ENCODE measurements around the gene ERGIC3.
"Not testable (repeated sequence)": the region's sequence is repeated elsewhere in the genome, so short reads cannot be mapped to it uniquely, and the experiment has no call there.

Gene ERGIC3

DNA sequence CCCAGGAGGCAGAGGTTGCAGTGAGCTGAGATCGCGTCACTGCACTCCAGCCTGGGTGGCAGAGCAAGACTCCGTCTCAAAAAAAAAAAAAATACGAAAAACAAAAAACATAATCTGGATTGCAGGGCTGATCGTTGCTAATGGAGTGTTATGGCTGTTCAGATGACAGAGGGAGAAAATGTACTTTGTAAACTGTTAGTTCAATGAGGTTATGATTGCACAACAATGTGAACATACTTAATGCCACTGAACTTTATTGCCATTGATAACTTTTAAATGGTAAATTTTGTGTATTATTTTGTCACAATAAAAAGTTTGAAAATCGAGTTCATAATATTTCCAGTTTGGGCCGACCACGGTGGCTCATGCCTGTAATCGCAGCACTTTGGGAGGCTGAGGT is 22.9 kb upstream of the ERGIC3 start:
- DNase-seq (ENCODE audit: low spot score), result no peak

DNA sequence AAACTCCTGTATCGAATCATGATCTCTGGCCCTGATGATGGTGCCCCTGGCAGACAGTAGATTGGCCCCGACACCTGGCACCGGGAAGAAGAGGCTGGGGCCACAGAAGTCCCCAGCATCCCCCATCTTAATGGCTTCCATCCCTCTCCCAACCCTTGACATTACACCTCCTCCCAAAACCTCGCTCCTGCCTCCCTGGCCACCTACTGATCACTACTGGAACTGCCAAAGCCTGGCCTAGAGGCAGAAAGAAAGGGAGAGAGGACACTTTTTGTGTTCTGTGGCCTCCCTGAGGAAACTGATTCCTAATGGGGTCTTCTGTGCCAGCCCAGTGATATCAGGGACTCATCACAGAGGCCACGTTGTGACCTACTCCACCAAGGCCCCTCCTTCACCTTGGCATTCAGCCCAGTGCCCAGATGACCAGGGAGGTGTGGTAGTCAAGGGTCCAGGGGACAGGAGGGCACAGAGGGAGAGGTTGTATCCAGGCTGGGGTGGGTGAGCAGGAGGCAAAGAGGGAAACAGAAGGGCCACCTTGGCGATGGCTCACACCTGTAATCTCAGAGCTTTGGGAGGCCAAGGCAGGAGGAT is 18.5 kb upstream of the ERGIC3 start:
- DNase-seq (ENCODE audit: low spot score), result no peak

GRCh38 chr20:35525639-35526038 is 16.2 kb upstream of the ERGIC3 start:
- DNase-seq (ENCODE audit: low spot score), result no peak

- DNase-seq (ENCODE audit: low spot score), result no peak
These were observed 14.6 kb upstream of the ERGIC3 start for GRCh38 chr20:35527122-35527769.

DNA sequence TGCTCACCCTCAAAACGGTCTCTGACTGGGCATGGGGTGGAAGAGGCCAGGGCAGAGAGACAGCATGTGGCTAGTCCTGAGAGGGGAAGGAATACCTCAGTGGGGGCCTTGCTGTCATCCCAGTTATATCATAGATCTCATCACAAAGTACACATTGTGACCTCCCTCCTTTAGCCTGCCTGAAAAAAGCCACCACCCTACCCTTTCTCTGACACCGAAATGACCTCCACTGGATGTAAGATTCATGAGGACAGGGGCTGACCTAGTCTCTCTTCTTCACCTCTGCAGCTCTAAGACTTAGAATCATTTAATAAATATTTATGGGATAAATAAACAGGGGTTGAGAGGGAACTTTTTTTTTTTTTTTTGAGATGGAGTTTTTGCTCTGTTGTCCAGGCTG is 12.3 kb upstream of the ERGIC3 start, which contains the start of gene C20orf173:
TSS of gene C20orf173 (minus strand) at position 101 of the 400 bp plus-strand sequence. CDS start 279 bp downstream, outside the sequence.
- DNase-seq (ENCODE audit: low spot score), result no peak

DNA sequence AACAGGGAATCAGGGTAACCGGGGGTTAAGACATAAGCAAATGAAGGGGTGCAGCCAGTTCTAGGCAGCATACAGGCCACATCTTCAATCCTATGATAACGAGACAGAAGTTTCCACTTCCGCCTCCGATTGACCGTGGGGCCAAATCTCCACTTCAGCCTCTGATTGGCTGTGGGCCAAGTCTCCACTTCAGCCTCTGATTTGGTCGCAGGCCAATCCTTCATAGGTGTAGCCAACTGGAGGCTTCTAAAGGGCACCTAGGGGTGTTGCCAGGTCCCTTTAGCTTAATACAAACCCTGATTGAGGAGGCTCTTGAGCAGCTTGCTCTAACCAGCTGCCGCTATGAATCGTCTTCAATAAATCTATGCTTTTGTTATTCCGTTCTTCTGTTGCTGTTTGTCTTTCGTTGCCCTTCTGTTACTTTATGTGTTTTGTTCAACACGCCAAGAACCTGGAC is 2.1 kb upstream of the ERGIC3 start:
- no peak for DNase-seq (ENCODE audit: low spot score)

DNA sequence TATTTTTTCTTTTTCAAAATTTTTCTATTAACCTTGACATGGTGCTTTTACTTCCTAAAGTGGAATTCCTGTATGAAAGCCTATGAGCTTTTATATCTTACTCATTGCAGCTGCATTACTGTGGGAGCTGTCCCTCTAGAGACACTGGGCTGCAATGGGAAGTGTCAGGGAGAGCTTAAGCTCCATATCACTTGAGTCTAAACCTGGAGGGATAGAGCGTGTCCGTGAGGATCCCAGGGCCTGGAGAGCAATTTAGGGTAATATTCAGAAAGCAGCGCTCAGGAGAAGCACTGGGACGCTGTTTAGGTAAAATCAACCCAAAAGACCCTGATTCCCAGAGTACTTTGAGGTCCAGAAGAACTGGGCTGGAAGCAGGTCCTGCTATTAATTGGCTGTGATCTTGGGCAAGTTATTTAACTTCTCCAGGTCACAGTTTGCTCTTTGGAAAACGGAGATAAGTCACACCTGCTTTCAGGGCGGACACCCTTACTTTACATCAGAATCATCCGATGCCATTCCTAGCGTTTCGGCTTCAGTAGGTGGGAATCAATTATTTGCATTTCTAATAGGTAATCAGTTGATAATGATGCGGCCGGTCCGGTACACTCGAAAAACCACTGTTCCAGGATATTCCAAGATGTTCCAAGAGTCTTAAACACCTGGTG is 628 bp upstream of the ERGIC3 start:
- DNase-seq (ENCODE audit: low spot score), result no peak

GRCh38 chr20:35542990-35543389 is 1.1 kb downstream of the ERGIC3 start:
- DNase-seq (ENCODE audit: low spot score), result no peak

- no peak for DNase-seq (ENCODE audit: low spot score)
These were observed 2.6 kb downstream of the ERGIC3 start for GRCh38 chr20:35544436-35544835.

- not testable (repeated sequence) for DNase-seq (ENCODE audit: low spot score)
These were observed 3.1 kb downstream of the ERGIC3 start for GRCh38 chr20:35544941-35545340.

GRCh38 chr20:35546127-35546526 is 4.2 kb downstream of the ERGIC3 start:
- no peak for DNase-seq (ENCODE audit: low spot score)

DNA sequence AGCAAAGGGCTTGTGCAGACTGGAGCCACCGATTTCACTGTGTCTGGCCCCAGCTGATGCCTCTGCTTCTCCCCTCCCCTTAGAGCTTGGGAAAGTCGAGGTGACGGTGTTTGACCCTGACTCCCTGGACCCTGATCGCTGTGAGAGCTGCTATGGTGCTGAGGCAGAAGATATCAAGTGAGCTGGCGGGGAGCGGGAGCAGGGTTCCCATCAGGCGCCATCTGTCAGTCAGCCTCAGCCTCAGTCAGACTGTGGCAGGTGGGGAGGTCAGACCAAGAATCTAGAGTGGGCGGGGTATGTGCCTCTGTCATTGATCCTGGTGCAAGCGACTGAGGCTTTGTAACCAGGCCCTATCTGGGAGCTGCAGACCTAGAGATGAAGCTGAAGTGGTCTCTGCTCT is 5.5 kb downstream of the ERGIC3 start:
- DNase-seq (ENCODE audit: low spot score), result no peak

GRCh38 chr20:35551503-35551902 is 9.6 kb downstream of the ERGIC3 start:
- peak; percentile 46 for DNase-seq (ENCODE audit: low spot score)

GRCh38 chr20:35552914-35553313 is 11.0 kb downstream of the ERGIC3 start:
- no peak for DNase-seq (ENCODE audit: low spot score)

GRCh38 chr20:35555461-35555860 is 13.6 kb downstream of the ERGIC3 start:
- not testable (repeated sequence) for DNase-seq (ENCODE audit: low spot score)

GRCh38 chr20:35555951-35556645 is 14.2 kb downstream of the ERGIC3 start:
- no peak for DNase-seq (ENCODE audit: low spot score)

DNA sequence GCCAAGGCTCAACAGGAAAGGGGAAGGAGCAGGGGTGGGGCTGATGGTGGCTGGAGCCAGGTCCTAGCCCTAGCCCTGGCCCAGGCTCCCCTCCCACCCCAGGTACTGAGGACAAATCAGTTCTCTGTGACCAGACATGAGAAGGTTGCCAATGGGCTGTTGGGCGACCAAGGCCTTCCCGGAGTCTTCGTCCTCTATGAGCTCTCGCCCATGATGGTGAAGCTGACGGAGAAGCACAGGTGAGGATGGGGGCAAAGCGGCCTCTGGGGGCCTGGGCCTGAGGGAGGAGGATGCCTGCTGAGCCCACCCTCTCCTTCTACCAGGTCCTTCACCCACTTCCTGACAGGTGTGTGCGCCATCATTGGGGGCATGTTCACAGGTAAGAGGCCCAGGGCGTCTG is 15.0 kb downstream of the ERGIC3 start:
- no peak for DNase-seq (ENCODE audit: low spot score)

DNA sequence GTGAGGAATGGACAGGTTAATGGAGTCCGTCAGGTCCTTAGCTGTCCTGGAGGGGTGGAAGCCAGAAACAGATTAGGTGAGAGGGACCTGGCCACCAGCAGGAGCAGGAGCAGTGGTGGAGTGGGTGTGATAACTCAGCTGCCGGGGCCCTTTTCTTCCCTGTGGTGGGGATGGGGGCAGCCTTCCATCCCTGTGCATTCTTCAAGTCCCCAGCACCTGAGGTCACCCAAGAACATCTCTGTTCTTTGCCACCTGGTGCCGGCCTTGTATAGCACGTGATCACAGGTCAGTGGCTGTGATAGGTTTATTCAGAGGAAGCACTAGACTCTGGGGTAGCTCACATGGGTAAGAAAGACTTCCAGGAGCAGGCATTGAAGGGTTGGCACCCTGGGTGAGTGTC is 16.6 kb downstream of the ERGIC3 start:
- peak; percentile 55 for DNase-seq (ENCODE audit: low spot score)

- DNase-seq (ENCODE audit: low spot score), result peak; percentile 59
These were observed 17.3 kb downstream of the ERGIC3 start for GRCh38 chr20:35559042-35559693.

GRCh38 chr20:35560105-35560511 is 18.2 kb downstream of the ERGIC3 start:
- DNase-seq (ENCODE audit: low spot score), result peak; percentile 45

DNA sequence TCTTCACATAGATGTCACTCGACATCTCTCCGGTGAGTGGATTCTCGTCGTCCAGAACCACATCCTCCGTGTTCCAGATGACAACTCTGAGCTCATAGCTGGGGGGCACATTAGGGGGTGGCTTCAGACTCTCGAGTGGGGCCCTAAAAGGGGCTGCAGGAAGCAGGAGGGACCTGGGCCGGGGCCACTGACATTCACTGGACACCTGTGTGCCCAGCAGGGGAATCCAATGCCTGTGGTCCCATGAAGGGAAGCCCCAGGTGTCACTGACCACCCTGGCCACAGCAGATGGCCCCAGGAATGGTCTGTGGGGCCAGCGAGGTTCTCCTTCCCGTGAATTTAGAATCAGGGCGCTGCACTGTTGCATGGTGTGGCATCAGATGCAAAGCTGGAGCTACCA is 18.7 kb downstream of the ERGIC3 start:
- no peak for DNase-seq (ENCODE audit: low spot score)

DNA sequence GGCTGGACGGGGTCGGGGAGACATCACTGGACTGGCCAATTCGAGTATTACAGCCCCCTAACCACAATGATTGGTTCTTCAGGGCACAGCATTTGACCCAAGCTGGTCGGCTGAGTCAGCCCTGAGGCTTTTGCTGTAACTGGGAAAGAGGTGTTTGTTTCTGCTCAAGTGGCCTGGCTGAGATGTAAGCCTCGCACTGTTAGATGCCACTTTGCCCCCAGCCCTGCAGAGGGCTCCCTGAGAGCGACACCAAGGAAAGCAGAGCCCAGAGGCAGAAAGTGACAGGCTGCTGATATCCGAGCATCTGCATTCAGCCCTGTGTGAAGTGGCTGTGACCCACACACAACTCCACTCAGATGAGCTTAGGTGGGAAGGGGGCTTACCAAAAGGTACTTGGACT is 19.4 kb downstream of the ERGIC3 start:
- DNase-seq (ENCODE audit: low spot score), result peak; percentile 54

Measured in left forelimb (tissue), 1 donor.